ENCODE data around the gene PHRF1.
"Not testable (repeated sequence)": the region's sequence is repeated elsewhere in the genome, so short reads cannot be mapped to it uniquely, and the experiment has no call there.

The PHRF1 gene

GRCh38 chr11:638631-639331 is 62.5 kb downstream of the PHRF1 start:
- H3K36me3 ChIP-seq (ENCODE audit: insufficient read depth, low read length) = peaks cover 17% of the 10 kb centered on the region
- peaks cover 3% of the 10 kb centered on the region for H3K27me3 ChIP-seq (ENCODE audit: control insufficient read depth, insufficient read depth, low read length)
- no peak overlapping the region for H3K9ac ChIP-seq (ENCODE audit: low read depth, low read length)
- peaks cover 7% of the 10 kb centered on the region for H3K4me1 ChIP-seq (ENCODE audit: control insufficient read depth, insufficient read depth, low read length)
- no peaks in the 10 kb centered on the region for H3K9me3 ChIP-seq (replicated peaks; ENCODE audit: low read length)
- no peak overlapping the region for H3K4me3 ChIP-seq (ENCODE audit: low read length)
- H3K4me2 ChIP-seq (ENCODE audit: low read length) = no peak overlapping the region

GRCh38 chr11:639332-639955 is 63.2 kb downstream of the PHRF1 start:
- Histone ChIP-seq H3K27me3 (ENCODE audit: control insufficient read depth, insufficient read depth, low read length) (peaks cover 3% of the 10 kb centered on the region), H3K9me3 (replicated peaks; ENCODE audit: low read length) (no peaks in the 10 kb centered on the region), H3K36me3 (ENCODE audit: insufficient read depth, low read length) (peaks cover 18% of the 10 kb centered on the region), H3K9ac (ENCODE audit: low read depth, low read length) (no peak overlapping the region), H3K4me2 (ENCODE audit: low read length) (no peak overlapping the region), H3K4me1 (ENCODE audit: control insufficient read depth, insufficient read depth, low read length) (peaks cover 7% of the 10 kb centered on the region), H3K4me3 (ENCODE audit: low read length) (no peak overlapping the region)

GRCh38 chr11:640021-640706 is 63.9 kb downstream of the PHRF1 start:
- Histone ChIP-seq H3K9me3 (replicated peaks; ENCODE audit: low read length) (no peaks in the 10 kb centered on the region), H3K9ac (ENCODE audit: low read depth, low read length) (no peak overlapping the region), H3K36me3 (ENCODE audit: insufficient read depth, low read length) (peaks cover 15% of the 10 kb centered on the region), H3K4me1 (ENCODE audit: control insufficient read depth, insufficient read depth, low read length) (peaks cover 7% of the 10 kb centered on the region), H3K4me3 (ENCODE audit: low read length) (no peak overlapping the region), H3K4me2 (ENCODE audit: low read length) (no peak overlapping the region), H3K27me3 (ENCODE audit: control insufficient read depth, insufficient read depth, low read length) (peaks cover 3% of the 10 kb centered on the region)

- H3K27me3 ChIP-seq (ENCODE audit: control insufficient read depth, insufficient read depth, low read length) = peaks cover 3% of the 10 kb centered on the region
- H3K9ac ChIP-seq (ENCODE audit: low read depth, low read length) = no peak overlapping the region
- no peaks in the 10 kb centered on the region for H3K9me3 ChIP-seq (replicated peaks; ENCODE audit: low read length)
- peaks cover 7% of the 10 kb centered on the region for H3K4me1 ChIP-seq (ENCODE audit: control insufficient read depth, insufficient read depth, low read length)
- H3K4me3 ChIP-seq (ENCODE audit: low read length) = no peak overlapping the region
- no peak overlapping the region for H3K4me2 ChIP-seq (ENCODE audit: low read length)
- peaks cover 19% of the 10 kb centered on the region for H3K36me3 ChIP-seq (ENCODE audit: insufficient read depth, low read length)
These were observed 65.6 kb downstream of the PHRF1 start for GRCh38 chr11:641806-642370.

GRCh38 chr11:643366-643765 is 67.1 kb downstream of the PHRF1 start:
- Histone ChIP-seq H3K9ac (ENCODE audit: low read depth, low read length) (no peak overlapping the region), H3K4me1 (ENCODE audit: control insufficient read depth, insufficient read depth, low read length) (no peaks in the 10 kb centered on the region), H3K27me3 (ENCODE audit: control insufficient read depth, insufficient read depth, low read length) (no peaks in the 10 kb centered on the region), H3K4me3 (ENCODE audit: low read length) (no peak overlapping the region), H3K36me3 (ENCODE audit: insufficient read depth, low read length) (peaks cover 19% of the 10 kb centered on the region), H3K9me3 (replicated peaks; ENCODE audit: low read length) (no peaks in the 10 kb centered on the region), H3K4me2 (ENCODE audit: low read length) (no peak overlapping the region)

GRCh38 chr11:643849-644738 is 67.8 kb downstream of the PHRF1 start:
- Histone ChIP-seq H3K4me1 (ENCODE audit: control insufficient read depth, insufficient read depth, low read length) (no peaks in the 10 kb centered on the region), H3K27me3 (ENCODE audit: control insufficient read depth, insufficient read depth, low read length) (no peaks in the 10 kb centered on the region), H3K9me3 (replicated peaks; ENCODE audit: low read length) (no peaks in the 10 kb centered on the region), H3K4me2 (ENCODE audit: low read length) (no peak overlapping the region), H3K4me3 (ENCODE audit: low read length) (no peak overlapping the region), H3K9ac (ENCODE audit: low read depth, low read length) (no peak overlapping the region), H3K36me3 (ENCODE audit: insufficient read depth, low read length) (peaks cover 19% of the 10 kb centered on the region)

GRCh38 chr11:645536-645935 is 69.3 kb downstream of the PHRF1 start:
- no peaks in the 10 kb centered on the region for H3K27me3 ChIP-seq (ENCODE audit: control insufficient read depth, insufficient read depth, low read length)
- no peaks in the 10 kb centered on the region for H3K9me3 ChIP-seq (replicated peaks; ENCODE audit: low read length)
- H3K4me2 ChIP-seq (ENCODE audit: low read length) = no peak overlapping the region
- no peaks in the 10 kb centered on the region for H3K4me1 ChIP-seq (ENCODE audit: control insufficient read depth, insufficient read depth, low read length)
- no peak overlapping the region for H3K9ac ChIP-seq (ENCODE audit: low read depth, low read length)
- H3K36me3 ChIP-seq (ENCODE audit: insufficient read depth, low read length) = peaks cover 24% of the 10 kb centered on the region
- H3K4me3 ChIP-seq (ENCODE audit: low read length) = no peak overlapping the region

GRCh38 chr11:646214-646613 is 69.9 kb downstream of the PHRF1 start:
- Histone ChIP-seq H3K9me3 (replicated peaks; ENCODE audit: low read length) (no peaks in the 10 kb centered on the region), H3K9ac (ENCODE audit: low read depth, low read length) (no peak overlapping the region), H3K27me3 (ENCODE audit: control insufficient read depth, insufficient read depth, low read length) (no peaks in the 10 kb centered on the region), H3K36me3 (ENCODE audit: insufficient read depth, low read length) (peaks cover 24% of the 10 kb centered on the region), H3K4me3 (ENCODE audit: low read length) (no peak overlapping the region), H3K4me2 (ENCODE audit: low read length) (no peak overlapping the region), H3K4me1 (ENCODE audit: control insufficient read depth, insufficient read depth, low read length) (no peaks in the 10 kb centered on the region)

- H3K4me2 ChIP-seq (ENCODE audit: low read length); H3K9ac ChIP-seq (ENCODE audit: low read depth, low read length); H3K4me1 ChIP-seq (ENCODE audit: control insufficient read depth, insufficient read depth, low read length): not testable (repeated sequence)
These were observed 71.4 kb downstream of the PHRF1 start for GRCh38 chr11:647672-648158.

GRCh38 chr11:650482-650881 is 74.2 kb downstream of the PHRF1 start:
- Histone ChIP-seq H3K9me3 (replicated peaks; ENCODE audit: low read length) (no peaks in the 10 kb centered on the region), H3K4me3 (ENCODE audit: low read length) (no peak overlapping the region), H3K4me1 (ENCODE audit: control insufficient read depth, insufficient read depth, low read length) (no peaks in the 10 kb centered on the region), H3K9ac (ENCODE audit: low read depth, low read length) (no peak overlapping the region), H3K4me2 (ENCODE audit: low read length) (no peak overlapping the region), H3K36me3 (ENCODE audit: insufficient read depth, low read length) (peaks cover 11% of the 10 kb centered on the region), H3K27me3 (ENCODE audit: control insufficient read depth, insufficient read depth, low read length) (no peaks in the 10 kb centered on the region)

More at GRCh38 chr11:647672-648158, 71.4 kb downstream of the PHRF1 start:
- not testable (repeated sequence) for H3K9me3 ChIP-seq (replicated peaks; ENCODE audit: low read length); H3K27me3 ChIP-seq (ENCODE audit: control insufficient read depth, insufficient read depth, low read length); H3K4me3 ChIP-seq (ENCODE audit: low read length)
- H3K36me3 ChIP-seq (ENCODE audit: insufficient read depth, low read length) = peaks cover 15% of the 10 kb centered on the region

- H3K4me2 ChIP-seq (ENCODE audit: low read length); H3K4me1 ChIP-seq (ENCODE audit: control insufficient read depth, insufficient read depth, low read length); H3K9ac ChIP-seq (ENCODE audit: low read depth, low read length); H3K27me3 ChIP-seq (ENCODE audit: control insufficient read depth, insufficient read depth, low read length); H3K4me3 ChIP-seq (ENCODE audit: low read length); H3K9me3 ChIP-seq (replicated peaks; ENCODE audit: low read length): not testable (repeated sequence)
- peaks cover 17% of the 10 kb centered on the region for H3K36me3 ChIP-seq (ENCODE audit: insufficient read depth, low read length)
These were observed 76.9 kb downstream of the PHRF1 start for GRCh38 chr11:653136-653535.
